C4-2B (cell line): Measurements from ENCODE around the gene CCT7.

Experiments used
- H3K27ac ChIP-seq: fragments of 450-650 bp; 2 replicates; pipeline ENCODE4 v1.5.1; 2017
- ZFX ChIP-seq: fragments of 450-650 bp; IDR thresholded peaks from 2 replicates; pipeline ENCODE4 v1.6.1; 2017
- TF ChIP-seq, protein P1 (sequence below): fragments of 450-650 bp; conservative IDR thresholded peaks from 2 replicates; pipeline ENCODE4 v1.5.1; 2017; ENCODE audit warnings: mild to moderate bottlenecking

Gene CCT7

DNA sequence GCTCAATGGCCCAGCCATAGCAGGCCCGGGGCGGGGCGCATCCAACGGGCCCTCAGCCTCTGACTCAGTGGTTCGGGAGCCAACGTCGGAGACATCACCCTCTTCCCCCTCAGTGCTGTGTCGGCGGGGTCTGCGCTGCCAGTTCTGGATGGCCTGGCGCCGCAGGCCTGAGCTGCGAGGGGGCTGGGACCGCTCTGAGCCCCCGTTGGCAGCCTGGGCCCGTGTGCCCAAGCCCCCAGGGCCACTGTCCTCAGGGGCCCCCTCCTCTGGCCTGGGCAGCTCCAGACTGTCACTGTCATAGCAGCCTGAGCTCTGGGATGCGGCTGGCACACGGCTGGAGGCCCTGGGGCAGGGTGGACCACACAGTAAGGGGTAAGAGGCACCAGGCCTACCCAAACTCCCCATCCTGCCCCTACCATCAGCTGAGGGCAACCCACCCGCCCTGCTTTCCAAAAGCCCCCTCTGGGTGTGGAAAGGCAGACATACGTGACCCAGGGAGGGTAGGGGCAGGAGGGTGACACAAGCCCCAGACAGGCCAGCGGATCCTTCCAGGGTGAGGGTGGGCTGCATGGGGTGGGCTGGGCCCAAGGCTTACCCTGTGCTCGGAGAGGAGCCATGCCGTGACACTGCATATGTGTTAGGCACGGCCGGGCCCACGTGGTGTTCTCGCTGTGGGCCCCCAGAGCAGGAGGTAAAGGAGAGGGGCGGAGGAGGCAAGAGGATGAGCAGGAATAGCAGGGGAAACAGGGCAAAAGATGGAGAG lies 31.4 kb downstream of the CCT7 start:
- TF ChIP-seq, protein P1, sequence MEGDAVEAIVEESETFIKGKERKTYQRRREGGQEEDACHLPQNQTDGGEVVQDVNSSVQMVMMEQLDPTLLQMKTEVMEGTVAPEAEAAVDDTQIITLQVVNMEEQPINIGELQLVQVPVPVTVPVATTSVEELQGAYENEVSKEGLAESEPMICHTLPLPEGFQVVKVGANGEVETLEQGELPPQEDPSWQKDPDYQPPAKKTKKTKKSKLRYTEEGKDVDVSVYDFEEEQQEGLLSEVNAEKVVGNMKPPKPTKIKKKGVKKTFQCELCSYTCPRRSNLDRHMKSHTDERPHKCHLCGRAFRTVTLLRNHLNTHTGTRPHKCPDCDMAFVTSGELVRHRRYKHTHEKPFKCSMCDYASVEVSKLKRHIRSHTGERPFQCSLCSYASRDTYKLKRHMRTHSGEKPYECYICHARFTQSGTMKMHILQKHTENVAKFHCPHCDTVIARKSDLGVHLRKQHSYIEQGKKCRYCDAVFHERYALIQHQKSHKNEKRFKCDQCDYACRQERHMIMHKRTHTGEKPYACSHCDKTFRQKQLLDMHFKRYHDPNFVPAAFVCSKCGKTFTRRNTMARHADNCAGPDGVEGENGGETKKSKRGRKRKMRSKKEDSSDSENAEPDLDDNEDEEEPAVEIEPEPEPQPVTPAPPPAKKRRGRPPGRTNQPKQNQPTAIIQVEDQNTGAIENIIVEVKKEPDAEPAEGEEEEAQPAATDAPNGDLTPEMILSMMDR, result no peak
- no peak for TF ChIP-seq ZFX
- H3K27ac ChIP-seq, result no peak overlapping the region

DNA sequence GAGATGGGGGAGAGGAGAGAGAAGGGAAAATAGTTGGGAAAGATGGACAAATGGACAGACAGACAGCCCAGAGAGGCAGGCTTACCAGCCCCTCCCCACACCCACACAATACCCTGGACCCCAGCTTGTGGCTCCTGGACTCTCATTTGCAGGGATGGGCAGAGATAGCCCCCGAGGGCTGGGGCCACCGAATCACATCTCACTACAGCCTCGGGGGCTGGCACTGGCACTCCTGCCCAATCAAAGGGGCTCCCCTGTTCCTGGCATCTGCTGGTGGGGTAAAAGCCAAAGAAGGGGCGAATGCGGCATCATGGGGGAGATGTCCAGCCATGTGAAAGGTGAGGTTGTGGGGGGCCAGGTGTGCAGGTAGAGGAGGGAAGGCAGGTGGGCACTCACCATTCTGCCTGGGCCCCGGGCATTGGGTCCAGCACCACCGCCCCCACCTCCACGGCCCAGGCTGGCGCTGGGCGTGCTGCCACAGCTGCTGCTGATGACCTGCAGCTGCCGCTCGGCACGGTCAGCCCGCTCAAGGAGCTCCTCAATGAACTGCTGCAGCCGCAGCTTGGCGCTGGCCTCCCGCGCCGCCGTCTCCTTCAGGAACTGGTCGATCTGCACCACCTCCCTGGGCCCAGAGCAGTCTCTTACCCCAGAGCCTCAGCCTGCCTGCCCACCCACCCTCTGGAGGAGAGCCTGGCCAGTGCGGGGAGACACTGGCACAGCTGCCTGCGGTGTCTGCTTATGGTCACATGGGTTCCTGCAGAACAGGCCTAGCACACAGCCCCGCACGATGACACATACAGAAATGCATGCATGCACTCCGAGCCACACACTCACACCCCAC lies 32.2 kb downstream of the CCT7 start:
- no peak overlapping the region for H3K27ac ChIP-seq
- no peak for TF ChIP-seq ZFX
- TF ChIP-seq, protein P1, result no peak

DNA sequence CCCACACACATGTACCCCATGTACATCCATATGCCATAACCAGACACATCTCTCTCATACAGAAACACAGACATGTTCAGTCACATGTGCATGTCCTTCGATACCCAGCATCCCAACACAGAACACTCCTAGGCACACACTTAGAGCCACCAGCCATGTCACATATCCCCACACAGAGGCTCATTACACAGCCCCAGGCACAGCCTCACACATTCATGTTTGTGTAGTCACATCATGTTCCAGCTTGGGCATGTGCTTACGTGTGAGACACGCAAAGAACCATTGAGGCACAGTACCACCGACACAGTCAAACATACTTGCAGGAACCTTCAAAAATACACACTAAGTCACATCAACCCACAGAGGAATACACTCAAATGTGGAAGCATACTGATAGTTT lies 32.9 kb downstream of the CCT7 start:
- no peak for TF ChIP-seq ZFX
- TF ChIP-seq, protein P1, result no peak
- H3K27ac ChIP-seq, result no peak overlapping the region

DNA sequence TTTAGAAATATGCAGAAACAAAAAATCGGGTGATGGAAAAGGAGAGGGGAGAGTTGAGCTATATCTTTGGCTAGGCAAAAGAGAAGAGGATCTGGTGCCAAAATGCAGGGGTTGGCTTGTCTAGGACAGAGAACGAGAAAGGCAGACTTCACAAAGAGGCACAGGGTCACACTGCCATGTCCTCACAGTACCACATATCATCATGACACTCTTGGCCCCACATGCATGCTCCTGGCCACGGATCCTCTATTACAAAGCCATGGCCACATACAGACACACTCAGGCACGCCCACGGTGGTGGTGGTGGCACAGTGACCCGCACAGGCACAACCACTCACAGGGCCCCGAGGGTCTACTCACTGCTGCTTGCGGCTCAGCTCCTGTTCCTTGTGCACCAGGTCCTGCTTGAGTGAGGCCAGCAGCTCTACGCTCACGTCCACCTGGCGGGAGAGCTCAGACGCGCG lies 34.3 kb downstream of the CCT7 start:
- H3K27ac ChIP-seq, result peak overlapping the region; percentile 91
- TF ChIP-seq, protein P1, result no peak
- no peak for TF ChIP-seq ZFX

DNA sequence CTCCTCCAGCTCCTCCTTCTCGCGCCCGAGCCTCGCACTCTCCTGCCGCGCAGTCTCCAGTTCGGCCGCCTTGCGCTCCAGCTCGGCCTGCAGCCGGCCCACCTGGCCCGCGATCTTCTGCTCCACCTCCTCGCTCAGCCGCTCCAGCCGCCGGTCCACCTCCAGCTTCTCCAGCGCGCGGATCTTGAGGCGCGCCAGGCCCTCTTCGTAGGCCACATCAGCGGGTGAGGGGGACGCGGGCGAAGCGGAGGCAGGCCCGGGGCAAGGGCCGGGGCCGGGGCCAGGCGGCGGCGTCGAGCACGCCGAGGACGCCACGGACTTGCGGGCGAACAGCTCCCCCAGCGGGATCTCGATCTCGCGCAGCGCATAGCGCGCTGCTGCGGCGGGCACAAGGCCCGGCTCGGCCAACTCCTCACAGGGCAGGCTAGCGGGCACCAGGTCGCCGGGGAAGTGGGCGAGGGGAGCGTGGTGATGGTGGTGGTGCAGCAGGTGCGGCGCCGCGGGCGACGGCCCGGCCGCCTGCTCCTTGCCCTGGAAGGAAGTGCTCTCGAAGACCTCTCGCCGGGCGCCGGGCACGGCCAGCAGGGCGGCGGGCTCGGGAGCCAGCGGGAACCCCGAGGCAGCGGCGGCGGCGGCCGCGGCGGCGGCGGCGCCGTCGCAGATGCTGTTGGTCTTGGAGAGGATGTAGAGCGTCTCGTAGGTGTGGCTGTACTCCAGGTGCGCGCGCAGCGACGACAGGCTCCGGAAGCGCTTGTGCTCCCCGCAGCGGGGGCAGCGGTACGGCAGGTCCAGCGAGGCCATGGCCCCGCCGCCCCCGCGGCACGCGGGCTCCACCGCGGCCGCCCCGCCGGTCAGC lies 35.0 kb downstream of the CCT7 start:
- H3K27ac ChIP-seq, result peak overlapping the region; percentile 91

DNA sequence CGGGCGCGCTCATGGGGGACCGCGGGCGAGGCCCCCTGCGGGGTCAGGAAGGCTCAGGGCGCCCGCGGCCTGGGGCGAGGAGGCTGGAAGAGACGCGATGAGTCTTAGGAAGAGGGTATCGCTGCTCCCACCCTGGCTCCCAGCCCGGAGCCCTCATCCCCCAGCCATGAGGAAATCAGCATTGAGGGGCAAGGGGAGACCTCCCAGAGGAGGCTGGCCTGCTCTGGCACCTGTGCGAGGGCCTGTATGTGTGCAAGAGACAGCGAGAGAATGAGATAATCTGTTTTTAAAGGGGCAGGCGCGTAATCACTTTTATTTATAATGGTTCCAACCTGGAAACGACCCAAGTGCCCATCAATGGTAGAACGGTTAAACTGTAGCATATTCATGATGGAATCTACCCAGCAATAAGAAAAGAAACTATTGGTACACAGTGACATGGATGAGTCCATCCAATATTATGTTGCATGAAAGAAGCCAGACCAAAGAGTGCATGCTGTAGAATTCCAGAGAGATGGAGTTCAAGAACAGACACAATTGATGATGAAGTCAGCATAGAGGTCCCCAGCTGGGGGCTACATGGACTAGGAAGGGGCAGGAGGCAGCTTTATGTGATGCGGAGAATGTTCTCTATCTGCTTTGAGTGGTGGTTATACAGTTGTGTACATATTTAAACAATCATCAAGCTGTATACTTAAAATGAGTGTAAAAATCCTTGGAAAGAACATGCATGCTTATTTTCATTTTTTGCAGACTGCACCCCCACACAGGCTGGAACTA lies 35.8 kb downstream of the CCT7 start:
- no peak for TF ChIP-seq ZFX
- TF ChIP-seq, protein P1, result no peak
- peak overlapping the region; percentile 91 for H3K27ac ChIP-seq

More for the DNA sequence above, 35.0 kb downstream of the CCT7 start:
- TF ChIP-seq, protein P1, result peak; percentile 50
- peak; percentile 94 for TF ChIP-seq ZFX
